K562 (cell line): ENCODE measurements around the gene CISD2. TPM values are rescaled to one million over a fixed set of nuclear protein-coding genes. Genes with fewer than 3 reads are reported as not detected.

ENCODE experiments used
- ATF7 ChIP-seq: fragments of 450-650 bp; IDR thresholded peaks from 2 replicates; pipeline ENCODE4 v1.7.1; 2014; ENCODE audit warnings: mild to moderate bottlenecking, moderate library complexity
- COPS2 ChIP-seq: fragments of 450-650 bp; conservative IDR thresholded peaks from 2 replicates; pipeline ENCODE4 v1.6.1; 2016; ENCODE audit warnings: mild to moderate bottlenecking, moderate library complexity
- MAZ ChIP-seq, 2 experiments: fragments of 450-650 bp in 1 of 2; sonication (generic) in 1 of 2; formaldehyde crosslinking; IDR thresholded peaks in 1 of 2; conservative IDR thresholded peaks in 1 of 2; 2 replicates each; pipeline versions ENCODE4 v1.4.0 to v1.5.0; 2020; ENCODE audit warnings: mild to moderate bottlenecking in 1 of 2, missing genetic modification reagents in 1 of 2
- MGA ChIP-seq: fragments of 450-650 bp; IDR thresholded peaks from 2 replicates; pipeline ENCODE4 v1.6.1; 2016; ENCODE audit warnings: mild to moderate bottlenecking, moderate library complexity
- RAD21 ChIP-seq, 2 experiments: fragments of 250-450 bp in 1 of 2; fragments of 450-650 bp in 1 of 2; sonication (Bioruptor Pico) in 1 of 2; formaldehyde crosslinking in 1 of 2; IDR thresholded peaks in 1 of 2; conservative IDR thresholded peaks in 1 of 2; 2 replicates each; pipeline versions ENCODE4 v1.4.0 to v1.8.0; 2020 to 2022; ENCODE audit warnings: mild to moderate bottlenecking in 2 of 2, moderate library complexity in 1 of 2
- ZNF778 ChIP-seq: fragments of 450-650 bp; formaldehyde crosslinking; IDR thresholded peaks from 2 replicates; pipeline ENCODE4 v1.4.0; 2020; ENCODE audit warnings: mild to moderate bottlenecking, moderate library complexity
- polyA plus RNA-seq, 8 experiments: library from polyadenylated mRNA; depleted of rRNA in 4 of 8; stranded (reverse) in 5 of 8; unstranded in 3 of 8; fragments of >200 nt; fragmentation: Nextera tagmentation in 2 of 8; fragmentation: Illumina TruSeq in 1 of 8; extraction: Ambion mirVana in 2 of 8; extraction: Trizol in 1 of 8; gene quantifications; 2 replicates each; pipeline versions ENCODE4 v1.2.1 to v1.2.3, GENCODE V29; 2011 to 2014; ENCODE audit warnings: inconsistent platforms in 1 of 8, missing spikeins in 1 of 8
- total RNA-seq, 7 experiments: library from RNA; depleted of rRNA in 6 of 7; stranded (reverse); fragments of >200 nt in 6 of 7; fragmentation: Illumina TruSeq in 2 of 7; extraction: Trizol in 2 of 7; gene quantifications; 2 replicates each; pipeline versions ENCODE4 v1.2.1 to v1.2.3, GENCODE V29; 2011 to 2021; ENCODE audit warnings: low replicate concordance in 1 of 7
- TF ChIP-seq, protein P1 (sequence below): fragments of 450-650 bp; IDR thresholded peaks from 2 replicates; pipeline ENCODE4 v1.6.1; 2016; ENCODE audit warnings: antibody characterized with exemption

Gene CISD2
- total and polyA plus RNA-seq, 9 of the 15 experiments (the other 6 are each of a cell fraction or from before 2014, with no cell fraction given), result 37.8 to 91.4 (median 59.8) TPM

DNA sequence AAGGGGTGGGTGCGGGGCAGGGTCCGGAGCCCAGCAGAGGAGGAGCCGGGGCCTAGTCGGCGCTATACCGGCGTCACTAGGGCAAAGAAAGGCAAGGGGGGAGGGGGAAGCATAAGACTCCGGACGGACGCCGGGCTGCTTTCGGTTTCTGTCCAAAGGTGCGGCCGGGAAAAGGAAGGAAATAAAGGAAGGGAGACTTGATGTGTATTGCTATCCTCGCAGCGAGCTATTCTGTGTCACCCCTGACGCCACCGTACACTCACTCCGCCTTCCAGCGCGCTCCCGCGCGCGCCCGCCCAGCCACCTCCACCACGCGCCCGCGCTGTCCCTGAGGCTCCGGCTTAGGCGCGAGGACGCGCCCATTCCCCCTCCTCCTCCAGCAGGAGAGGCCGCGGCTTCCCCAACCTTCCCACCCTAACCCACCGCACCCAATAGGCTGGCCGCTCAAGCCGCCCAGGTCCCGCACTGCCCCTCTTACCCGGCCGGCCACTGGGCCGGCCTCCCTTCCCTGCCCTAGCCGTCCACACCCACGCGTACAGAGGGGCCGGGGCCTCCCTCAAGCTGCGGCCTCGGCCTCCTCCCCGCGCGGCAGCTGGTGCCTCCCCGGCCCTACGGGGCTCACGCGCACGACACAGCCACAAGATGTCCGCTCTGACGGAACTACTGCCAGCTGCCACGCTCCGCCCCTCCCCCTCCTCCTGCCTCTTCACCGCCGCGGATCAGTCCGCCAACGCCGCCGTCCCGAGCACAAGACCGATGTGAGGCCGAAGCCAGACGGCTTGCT lies 41.7 kb upstream of the CISD2 start, which contains the start of gene UBE2D3 (continued):
- TF ChIP-seq MGA (0 out of 2 replicates have a peak, but pooled peaks have one; percentile 21), RAD21 (CRISPR knock-in tag; conservative IDR thresholded peaks at IDR 0.05 in 1 of 2, IDR thresholded peaks at IDR 0.05 in 1 of 2) (no peak; a peak in 1 of 4 replicates), MAZ (CRISPR knock-in tag; conservative IDR thresholded peaks at IDR 0.05 in 1 of 2, IDR thresholded peaks at IDR 0.05 in 1 of 2) (peak; percentile 85 to 90), ZNF778 (CRISPR knock-in tag) (no peak), ATF7 (peak; percentile 44), COPS2 (no peak)
- TF ChIP-seq, protein P1, sequence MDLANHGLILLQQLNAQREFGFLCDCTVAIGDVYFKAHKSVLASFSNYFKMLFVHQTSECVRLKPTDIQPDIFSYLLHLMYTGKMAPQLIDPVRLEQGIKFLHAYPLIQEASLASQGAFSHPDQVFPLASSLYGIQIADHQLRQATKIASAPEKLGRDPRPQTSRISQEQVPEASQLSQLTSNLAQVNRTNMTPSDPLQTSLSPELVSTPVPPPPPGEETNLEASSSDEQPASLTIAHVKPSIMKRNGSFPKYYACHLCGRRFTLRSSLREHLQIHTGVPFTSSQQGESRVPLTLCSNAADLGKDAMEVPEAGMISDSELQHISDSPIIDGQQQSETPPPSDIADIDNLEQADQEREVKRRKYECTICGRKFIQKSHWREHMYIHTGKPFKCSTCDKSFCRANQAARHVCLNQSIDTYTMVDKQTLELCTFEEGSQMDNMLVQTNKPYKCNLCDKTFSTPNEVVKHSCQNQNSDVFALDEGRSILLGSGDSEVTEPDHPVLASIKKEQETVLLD, result 0 out of 2 replicates have a peak, but pooled peaks have one; percentile 68
